CD4-positive, alpha-beta T cell treated with Interleukin-17A for 1 hour (primary cell): ENCODE data around the gene RAP1GAP2.
"Not testable (repeated sequence)": the region's sequence is repeated elsewhere in the genome, so short reads cannot be mapped to it uniquely, and the experiment has no call there.

ENCODE experiments used
- DNase-seq: peaks from one replicate; pipeline ENCODE4 v3.0.0-alpha.2; 2020

The RAP1GAP2 gene

DNA sequence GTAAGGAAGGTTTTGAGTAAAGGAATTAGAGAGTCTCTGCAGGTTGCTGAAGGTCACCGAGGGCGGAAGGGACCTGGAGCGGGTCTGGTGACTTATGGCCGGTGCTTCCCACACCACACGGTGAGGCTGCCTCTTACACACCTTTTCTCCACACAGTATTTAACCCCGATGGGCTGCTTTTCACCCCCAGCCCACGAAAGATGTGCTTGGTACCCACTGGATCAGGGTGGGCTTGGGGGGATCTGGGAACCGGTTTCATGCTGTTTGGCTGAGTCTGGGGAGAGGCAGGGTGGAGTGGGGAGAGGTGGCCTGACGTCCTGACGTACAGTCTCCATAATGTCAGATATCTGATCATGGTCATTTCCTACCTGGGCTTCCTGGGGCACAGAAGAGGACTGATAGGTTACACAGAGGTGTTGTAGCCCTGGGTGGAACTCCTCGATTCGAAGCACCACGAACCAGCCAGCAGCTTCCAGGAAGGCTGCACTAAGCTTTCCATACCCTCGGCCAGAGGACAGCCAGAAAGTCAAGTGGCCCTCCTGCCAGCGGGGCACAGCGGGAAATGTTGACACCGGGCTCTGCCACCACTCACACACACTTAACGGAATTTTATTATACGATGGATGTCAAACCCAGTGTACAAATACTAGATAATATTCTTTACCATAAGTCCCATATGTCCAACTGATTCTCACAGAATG lies 233.1 kb downstream of the RAP1GAP2 start:
- DNase-seq = no peak

DNA sequence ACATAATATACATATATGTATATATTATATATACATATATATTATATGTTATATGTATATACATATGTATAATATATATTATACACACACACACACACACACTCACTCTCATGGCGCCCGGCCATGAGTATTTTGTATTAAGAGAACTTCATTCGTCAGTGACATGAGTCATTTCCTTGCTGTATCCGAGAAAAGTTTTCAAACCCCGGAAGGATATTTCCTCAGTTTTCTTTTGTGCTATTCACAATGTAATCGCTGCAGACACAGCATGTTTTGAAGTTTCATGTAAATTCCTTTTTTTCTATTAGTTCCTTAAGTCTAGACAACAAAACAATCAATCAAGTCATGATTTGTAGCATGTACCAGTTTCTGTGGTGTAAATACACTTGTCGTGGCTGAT lies 233.9 kb downstream of the RAP1GAP2 start:
- no peak for DNase-seq

DNA sequence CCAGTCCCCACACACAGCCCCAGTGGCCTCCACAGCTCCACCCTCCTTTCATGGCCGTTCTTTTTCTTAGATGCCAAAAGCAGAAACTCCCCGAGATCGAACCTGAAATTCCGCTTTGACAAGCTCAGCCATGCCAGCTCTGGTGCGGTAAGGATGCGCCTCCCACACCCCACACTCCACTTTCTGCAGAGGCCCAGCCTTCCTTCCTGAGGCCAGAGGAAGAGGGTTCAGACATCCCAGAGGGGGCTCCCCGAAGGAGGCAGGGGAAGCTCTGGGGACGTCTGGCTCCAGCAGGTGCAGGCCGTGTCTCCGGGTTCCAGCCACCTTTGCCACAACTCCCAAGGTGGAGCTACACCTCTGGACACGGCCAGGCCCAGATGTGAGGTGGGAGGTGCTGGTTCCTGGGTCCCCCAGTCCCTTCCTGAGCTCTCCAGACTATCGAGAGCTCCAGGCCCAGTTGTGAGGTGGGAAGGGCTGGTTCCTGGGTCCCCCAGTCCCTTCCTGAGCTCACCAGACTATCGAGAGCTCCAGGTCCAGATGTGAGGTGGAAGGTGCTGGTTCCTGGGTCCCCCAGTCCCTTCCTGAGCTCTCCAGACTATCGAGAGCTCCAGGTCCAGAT lies 234.7 kb downstream of the RAP1GAP2 start:
- not testable (repeated sequence) for DNase-seq

DNA sequence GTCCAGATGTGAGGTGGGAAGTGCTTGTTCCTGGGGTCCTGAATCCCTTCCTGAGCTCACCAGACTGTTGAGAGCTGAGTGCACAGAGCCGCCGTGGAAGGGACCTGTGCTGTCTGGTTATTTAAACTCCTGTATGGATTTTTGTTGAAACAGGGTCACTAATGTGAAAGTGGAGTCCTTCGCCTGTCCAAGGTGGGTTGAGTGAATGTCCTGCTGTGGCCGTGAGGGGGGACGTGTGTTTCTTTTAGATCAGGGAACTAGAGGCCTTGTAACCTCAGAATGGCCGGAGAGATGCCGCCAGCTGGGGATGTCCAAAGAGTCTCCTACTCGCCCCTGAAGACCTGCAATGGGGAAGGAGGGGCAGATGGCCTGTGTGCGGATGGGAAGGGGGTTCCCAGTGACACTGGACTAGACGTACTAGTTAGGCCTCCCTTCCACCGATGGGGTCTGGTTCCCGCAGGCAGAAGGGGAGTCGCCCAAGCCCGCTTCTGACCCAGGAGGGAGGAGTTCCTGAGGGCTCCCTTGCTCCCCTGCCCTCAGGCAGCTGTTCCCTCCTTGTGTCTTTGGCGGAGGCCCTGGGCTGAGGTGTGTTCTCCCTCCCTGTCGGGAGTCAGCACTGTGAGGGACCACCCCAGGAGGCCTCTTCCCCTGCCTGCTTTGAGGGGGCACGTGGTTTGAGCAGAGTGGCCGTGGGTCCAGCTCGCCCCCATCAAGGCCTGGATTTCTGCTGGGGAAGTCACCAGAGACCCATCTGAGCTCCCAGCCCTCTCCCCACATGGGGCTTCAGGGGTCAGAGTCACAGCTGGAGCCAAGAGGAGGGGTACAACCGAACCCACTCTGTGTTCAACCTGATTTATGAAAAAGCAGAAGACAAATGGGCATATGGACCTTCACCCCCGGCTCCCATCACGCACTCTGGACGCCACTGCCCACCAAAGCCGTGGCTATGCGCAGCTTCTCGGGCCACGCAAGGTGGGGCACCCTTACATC lies 236.3 kb downstream of the RAP1GAP2 start:
- DNase-seq = no peak

DNA sequence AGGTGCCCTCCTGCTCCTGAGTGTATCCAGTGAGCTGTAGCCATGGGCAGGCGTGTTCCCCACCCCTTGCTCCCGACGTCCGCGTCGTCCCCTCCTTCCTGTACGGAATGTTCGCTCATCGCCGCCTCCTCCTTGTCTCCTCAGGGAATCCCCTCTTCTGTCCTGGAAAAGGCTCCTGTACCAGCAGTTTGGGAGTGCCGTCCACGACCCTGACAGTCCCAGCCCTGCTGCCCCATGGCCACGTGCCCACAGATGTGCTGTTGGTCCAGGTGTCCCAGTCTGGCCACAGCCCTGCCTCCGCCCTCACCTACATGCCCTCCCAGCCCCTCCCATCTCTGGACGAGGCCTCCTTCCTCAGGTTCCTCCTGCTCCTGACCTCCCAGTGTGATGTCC lies 237.0 kb downstream of the RAP1GAP2 start:
- DNase-seq = no peak

DNA sequence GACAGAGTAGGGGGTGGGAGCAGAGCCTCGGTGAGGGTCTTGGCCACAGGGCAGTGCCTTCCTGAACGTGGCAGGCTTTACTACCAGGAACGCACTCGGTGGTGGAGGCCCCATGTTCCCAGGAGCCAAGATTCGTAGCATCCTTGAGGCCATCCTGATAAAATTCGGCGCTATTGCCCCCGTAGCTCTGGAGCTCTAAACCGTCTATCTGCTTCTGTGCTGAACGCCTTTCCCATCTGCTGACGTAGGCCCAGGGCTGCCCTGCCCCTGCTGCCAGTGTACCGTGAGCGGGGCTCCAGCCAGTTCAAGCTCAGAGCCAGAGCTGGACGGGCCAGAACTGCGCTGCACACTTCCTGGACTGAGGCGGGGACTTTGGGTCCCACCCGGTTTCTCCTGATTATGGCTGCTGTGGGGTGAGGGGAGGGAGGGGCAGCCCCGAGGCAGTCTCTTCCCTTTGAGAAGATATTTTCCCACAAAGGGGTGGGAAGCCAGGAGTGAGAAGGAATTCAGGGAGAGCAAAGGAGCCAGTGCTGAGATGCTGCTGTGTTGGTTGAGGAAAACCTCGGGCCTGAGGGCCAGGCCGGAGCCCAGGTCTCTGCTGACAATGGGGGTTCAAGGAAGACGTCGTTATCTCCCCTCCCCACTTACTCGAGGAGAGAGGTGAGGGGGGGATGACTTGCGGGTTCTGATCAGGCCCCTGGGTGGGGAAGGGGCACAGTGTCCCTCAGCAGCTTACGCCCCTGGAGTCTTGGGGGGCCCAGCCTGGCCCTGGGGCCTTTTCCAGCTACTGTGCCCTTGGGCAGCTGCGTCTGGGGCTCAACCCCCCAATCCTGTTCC lies 237.7 kb downstream of the RAP1GAP2 start:
- no peak for DNase-seq

DNA sequence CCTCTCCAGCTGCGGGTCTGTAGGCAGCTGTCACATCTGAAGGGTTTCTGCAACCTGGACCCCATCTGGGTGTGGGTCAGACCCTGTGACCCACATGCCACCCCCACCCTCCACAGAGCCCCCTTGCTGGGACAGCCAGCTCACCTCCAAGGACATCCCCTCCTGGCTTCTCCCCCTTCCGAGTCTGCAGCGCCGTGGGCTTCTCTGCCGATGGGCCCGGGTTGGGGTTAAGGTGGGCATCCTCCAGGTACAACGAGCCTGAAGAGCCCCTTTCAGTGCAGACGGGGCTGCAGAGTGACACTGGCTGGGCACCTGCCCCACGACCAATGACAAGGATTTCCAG lies 238.3 kb downstream of the RAP1GAP2 start:
- no peak for DNase-seq

DNA sequence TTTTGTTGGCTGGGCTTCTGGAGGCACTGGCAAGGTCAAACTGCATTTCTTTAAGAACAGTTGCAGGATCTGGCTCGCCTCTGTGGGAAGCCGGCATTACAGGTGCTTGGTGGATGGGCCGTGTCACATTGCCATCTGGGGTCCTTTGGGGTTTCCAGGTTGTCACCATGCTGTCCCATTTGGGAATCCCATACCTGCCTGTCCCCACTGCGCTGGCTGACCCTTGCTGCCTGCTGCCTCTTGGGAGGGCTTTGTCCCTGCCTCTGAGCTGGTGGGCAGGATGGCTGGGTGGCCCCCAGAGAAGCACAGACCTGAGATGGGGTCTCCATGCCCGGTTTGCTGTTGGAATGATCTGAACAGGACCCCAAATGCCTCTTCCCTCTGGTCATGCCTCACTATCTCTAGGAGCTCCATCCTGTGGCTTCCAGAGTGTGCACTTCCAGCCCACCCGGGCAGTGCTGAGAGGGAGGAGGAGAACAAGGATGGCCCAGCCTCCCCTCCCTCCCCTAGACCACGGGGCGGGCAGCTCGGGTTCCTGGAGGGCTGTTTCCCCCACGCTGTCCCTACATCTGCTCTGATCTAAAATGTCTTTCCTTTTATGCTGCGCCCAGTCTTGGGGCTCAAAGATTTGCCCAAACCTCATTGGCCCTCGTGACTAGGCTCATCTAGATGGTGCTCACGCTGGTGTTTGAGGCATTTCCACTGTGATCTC lies 239.2 kb downstream of the RAP1GAP2 start:
- no peak for DNase-seq

DNA sequence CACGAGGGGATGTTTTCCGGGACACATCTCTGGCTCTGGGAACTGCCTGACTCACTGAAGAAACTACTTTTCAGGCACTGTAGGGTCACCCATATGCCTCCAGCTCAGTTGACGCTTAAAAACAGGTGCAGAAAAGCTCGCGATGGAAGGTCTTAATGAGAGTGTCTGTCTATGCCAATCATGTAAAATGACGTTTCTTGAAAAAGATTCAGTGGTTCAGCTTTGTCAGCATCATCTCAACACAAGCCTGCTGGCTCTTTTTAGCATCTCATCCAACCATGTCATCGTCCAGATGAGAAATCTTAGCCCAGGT lies 239.7 kb downstream of the RAP1GAP2 start:
- DNase-seq = no peak

DNA sequence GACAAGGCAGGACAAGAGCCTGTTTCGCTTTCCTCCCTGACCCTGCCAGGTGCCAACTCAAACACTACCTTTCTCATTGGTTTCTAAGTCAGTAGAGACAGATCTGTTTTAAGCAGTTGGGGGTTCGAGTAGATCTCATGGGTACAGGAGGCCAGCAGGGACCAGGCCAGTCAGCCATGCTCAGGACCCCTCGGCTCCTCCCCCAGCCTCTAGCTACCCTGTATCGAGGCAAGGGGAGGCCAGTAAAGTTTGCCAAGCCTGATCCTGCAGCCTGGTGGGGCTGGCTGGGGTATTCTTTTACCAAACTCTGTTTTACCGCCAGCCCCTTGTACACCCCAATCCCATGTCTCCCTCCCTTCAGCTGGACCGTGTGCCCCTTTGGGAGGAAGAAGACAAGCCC lies 240.6 kb downstream of the RAP1GAP2 start:
- no peak for DNase-seq

DNA sequence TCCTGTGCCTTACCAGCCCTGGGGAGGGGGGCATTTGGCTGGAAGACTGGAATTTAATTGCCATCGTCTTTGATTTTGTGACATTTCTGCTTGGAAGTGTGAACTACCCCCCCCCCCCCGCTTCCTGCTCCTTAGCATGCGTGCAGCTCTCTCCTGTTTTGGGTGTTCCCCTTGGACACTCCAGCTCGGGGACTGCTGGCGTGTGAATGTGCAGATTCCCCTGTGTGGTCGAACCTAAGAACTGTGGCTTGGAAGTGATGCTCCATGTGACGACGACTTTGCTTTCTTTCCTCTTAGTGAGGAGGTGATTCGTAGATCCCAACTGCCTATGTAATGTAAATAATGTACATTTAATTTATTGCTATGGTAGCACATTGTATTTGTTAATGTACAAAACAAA lies 241.0 kb downstream of the RAP1GAP2 start:
- no peak for DNase-seq

DNA sequence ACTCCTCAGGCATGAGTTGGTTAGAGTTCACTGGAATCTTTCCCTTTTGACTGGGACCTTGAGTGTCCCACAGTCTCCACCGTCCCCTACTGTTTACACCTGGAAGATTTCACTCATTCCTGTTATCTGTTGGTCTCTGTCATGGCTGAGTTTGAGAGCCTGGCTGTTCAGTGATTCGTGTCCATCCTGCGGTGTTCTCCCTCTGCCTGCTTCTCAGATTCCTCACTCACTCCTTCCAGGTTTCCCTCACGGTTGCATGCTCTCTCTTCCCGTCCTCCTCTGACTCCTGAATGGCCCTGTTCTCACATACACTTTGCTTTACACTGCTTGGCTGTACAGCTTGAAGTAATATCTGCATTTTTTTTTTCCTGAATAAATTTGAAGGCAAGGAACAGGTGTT lies 242.7 kb downstream of the RAP1GAP2 start:
- DNase-seq = no peak

DNA sequence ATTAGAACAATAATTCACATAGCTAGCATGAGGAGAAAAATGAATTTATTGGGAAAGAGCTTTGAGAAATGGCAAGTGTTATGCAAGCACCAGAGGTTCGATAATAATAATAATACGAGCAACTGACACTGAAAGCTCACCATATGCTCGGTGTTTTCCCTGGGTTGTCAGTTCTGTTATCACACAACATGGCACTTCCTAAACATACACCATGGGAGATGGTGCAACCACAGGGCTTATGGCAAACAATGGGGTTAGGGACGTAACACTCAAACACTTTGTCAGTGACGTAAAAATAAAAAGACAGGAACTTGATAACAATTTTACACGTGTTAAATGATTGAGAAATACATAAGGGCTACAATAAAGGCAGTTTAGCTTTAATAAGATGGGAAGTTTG lies 243.5 kb downstream of the RAP1GAP2 start:
- peak; percentile 10 for DNase-seq

DNA sequence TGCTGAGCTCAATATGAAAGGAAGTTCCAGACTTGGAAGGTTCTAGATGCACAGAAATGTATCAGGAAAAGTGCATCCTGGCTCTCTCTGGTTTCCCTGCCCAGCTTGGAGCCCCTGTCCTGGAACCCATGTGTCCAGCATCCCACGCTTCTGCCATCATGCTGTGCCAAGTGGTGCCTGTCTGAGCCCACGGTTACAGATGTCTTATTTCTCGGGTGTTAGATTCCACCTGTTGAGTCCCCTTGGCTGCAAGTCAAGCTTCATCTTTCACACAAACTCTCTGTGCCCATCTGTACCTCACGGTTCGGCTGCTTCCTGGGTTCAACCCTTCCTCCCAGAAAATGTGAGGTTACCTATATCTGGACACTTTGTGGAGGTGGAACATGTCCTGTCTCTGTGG lies 244.6 kb downstream of the RAP1GAP2 start:
- DNase-seq = no peak

DNA sequence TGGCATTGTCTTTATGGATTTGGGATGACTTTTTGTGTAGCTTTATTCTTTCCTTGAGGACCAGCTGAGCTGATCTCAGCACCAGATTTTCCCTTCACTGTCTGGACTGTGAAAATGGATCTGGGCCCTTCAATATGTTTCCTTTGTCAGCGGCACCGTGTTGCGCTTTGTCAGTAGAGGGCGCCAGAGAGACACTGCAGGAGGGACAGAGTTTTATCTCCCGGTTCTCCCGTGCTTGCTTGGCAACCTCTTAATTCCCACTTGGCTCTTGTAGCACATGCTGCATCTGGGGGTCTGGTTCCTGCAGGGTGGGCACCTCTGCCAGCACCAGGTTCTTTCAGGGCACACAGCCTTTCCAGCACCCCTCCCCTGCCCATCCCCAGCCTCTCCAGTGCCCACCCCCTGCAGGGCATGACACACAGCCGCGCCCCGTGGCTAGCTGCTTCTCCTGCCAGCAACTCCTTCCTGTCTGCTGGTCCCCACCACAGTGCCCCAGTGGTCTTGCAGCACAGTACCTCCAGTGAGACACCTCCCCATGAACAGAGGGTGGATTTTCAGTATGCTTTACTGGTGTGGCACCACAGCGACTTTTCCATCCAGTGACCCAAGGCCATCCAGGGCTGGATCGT lies 247.6 kb downstream of the RAP1GAP2 start:
- no peak for DNase-seq

DNA sequence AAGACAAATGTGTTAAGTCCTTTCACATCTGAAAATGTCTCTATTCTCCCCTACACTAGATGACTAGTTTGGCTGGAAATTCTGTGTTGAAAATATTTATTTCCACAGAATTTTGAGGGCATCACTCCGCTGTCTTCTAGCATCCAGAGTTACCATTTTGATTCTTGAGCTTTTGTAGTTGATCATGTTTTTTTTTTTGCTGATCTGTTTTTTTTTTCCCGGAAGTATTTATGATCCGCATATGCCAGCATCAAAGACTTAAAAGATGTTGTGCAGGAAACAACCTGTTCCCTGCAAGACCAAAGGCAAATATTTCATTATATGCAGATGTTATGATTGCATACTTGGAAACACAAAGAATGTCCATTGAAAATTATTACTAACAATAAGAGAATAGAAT lies 250.5 kb downstream of the RAP1GAP2 start:
- no peak for DNase-seq

DNA sequence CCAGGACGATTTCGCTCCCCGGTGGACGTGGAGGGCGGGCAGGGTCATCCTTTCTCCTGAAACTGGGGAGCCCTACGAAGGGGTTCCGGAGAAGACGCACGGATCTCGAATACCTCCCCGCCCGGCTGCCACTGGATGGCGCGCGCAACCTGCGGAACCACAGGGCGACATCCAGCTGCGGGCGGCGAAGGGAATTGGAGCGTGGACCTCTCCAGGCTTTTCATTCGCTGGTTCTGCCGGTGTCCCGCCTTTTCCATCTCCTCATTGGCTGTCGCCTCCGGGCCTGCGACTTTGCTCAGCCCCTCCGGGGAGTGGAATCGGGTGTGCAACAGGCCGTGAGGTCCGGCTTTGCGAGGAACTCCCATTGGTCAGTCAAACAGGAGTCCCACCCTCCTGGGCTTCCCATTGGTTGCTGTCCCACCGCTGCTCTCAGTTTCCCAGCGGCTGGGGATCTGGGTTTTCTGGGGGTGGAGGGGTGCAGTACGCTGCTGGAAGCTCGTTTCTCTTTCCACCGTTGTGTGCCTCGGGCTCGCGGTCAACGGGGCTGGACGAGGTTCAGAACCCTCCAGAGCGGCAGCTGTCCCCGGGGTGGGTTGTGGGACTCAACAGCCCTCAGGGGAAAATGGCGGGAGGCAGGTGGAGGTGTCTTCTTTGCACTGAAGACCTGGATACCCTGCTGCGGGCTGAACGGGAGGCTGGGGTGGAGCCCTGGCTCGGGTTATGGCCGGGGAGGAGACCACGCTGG lies 252.7 kb downstream of the RAP1GAP2 start:
- peak; percentile 98 for DNase-seq

DNA sequence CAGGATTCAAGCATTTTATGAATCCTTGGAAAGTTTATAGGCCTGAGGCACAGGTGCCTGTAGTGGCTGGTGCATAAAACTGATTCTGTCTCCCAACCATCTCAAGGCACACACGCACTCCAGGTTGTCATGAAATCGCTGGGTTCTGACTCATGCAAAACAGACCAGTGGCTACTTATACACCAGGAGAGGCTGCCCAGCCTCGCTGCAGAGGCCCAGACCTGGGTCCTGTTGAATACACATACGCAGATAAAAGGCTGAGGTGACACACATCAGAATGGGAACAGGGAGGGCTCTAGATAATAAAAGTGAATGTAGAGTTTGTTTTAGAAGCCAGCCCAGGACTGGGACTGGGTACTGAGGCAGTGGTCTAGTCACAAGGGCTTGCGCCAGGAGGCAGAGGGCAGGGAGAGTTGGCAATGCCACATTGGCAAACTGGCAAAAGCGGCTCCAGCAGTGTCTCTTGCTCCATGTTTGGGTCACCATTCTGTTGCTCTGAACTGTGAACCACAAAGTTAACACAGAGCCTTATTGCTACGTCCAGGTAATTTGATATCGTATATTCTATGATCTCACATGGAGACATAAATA lies 253.6 kb downstream of the RAP1GAP2 start:
- no peak for DNase-seq

DNA sequence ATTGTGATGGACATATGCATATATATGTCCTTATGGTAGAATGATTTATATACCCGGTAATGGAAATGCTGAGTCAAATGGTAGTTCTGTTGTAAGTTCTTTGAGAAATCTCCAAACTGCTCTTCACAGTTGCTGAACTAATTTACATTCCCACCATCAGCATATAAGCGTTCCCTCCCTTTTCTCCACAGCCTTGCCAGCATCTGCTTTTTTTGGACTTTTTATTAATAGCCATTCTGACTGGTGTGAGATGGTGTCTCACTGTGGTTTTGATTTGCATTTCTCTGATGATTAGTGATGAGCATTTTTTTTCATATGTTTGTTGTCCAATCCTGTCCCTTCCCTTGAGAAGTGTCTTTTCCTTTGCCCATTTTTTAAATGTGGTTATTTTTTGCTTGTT lies 258.6 kb downstream of the RAP1GAP2 start:
- not testable (repeated sequence) for DNase-seq

DNA sequence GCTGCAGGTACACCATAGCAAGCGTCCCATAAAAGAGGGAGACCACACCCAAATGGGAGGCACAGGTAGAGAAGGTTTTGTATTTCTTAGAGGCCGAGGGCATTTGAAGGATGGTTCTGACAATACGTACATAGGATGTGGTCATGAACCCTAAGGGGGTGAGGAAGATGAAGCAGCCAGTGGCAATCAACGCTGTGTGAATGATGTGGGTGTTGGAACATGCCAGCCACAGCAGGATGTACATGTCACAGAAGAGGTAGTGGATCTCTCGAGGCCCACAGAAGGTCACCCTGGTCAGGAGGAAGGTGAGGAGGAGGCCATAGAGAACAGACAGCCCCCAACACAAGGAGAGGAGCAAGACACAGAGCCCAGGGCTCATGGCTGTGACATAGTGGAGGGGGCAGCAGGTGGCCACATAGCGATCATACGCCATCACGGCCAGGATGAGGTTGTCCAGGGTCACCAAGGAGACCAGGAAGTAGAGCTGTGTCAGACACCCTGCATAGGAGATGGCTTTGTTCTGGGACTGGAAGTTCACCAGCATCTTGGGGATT lies 266.7 kb downstream of the RAP1GAP2 start:
- not testable (repeated sequence) for DNase-seq
